Lower lobe of right lung (tissue), 2 donors: ENCODE data around the gene MED13L. TPM values are rescaled to one million over a fixed set of nuclear protein-coding genes. Genes with fewer than 3 reads are reported as not detected.
A peak's percentile ranks its signal among the peaks of the same experiment; 100 is the strongest.

Experiments used
- ATAC-seq, 2 donors: fragments of 200-7000 bp; cut with Tn5 transposase; one replicate each; pipeline ENCODE4 v1.9.1; 2020 to 2022; ENCODE audit warnings: mild to moderate bottlenecking in 2 of 2, moderate library complexity in 2 of 2
- DNase-seq: peaks from one replicate; pipeline ENCODE4 v3.0.0-alpha.2; 2020
- H3K27ac ChIP-seq: fragments of 200-600 bp; one replicate; pipeline ENCODE4 v1.8.0; 2022
- H3K27me3 ChIP-seq: fragments of 200-600 bp; one replicate; pipeline ENCODE4 v1.8.0; 2022; ENCODE audit warnings: low read depth
- H3K36me3 ChIP-seq: fragments of 200-600 bp; one replicate; pipeline ENCODE4 v1.8.0; 2022; ENCODE audit warnings: mild to moderate bottlenecking
- H3K4me1 ChIP-seq: fragments of 200-600 bp; one replicate; pipeline ENCODE4 v1.8.0; 2022
- H3K4me3 ChIP-seq: fragments of 200-600 bp; one replicate; pipeline ENCODE4 v1.8.0; 2022; ENCODE audit warnings: mild to moderate bottlenecking
- H3K9me3 ChIP-seq: fragments of 200-600 bp; one replicate; pipeline ENCODE4 v1.8.0; 2022
- intact Hi-C: fragments of 100-400 bp; cut with DNase I; formaldehyde crosslinking; loops from one replicate; pipeline ENCODE4 v1.11.0; 2022
- total RNA-seq: library from RNA; stranded (reverse); fragmentation: NEBNext Ultra II Directional; extraction: Animal tissue kit (Norgen Biotek cat#: 25700); gene quantifications from one replicate; pipeline ENCODE4 v1.2.1, GENCODE V29; 2021
- TF ChIP-seq, protein P1 (sequence below): fragments of 200-600 bp; IDR thresholded peaks from one replicate; pipeline ENCODE4 v1.8.0; 2022; ENCODE audit warnings: antibody characterized with exemption, mild to moderate bottlenecking
- donor health status: DM: no; HTN: yes; CAD: no; lungs with severe emphysema.

Gene MED13L
- total RNA-seq, 1 donor from 2014 or later = 148 TPM

DNA sequence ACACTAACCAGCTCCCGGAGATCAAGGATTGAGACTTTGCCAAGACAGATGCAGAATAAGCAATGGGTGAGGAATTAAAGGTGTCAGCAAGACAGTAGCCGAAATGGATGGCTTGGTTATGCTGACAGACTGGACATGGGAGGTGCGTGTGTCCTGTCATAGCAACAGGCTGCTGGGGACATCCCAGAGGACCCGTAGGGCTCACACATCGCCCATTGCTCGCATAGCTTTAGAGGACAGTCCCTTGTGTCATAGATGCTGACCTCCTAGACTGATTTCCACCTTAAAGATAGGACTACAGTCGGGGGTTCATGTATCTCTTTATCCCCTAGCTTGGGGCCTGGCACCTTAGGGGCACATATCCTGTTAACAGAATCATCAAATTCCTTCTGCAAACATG, 324.5 kb downstream of the MED13L start:
- peaks cover 18% of the 10 kb centered on the region for H3K36me3 ChIP-seq
- no peak overlapping the region for H3K4me3 ChIP-seq
- intact Hi-C loops = no loop called here
- TF ChIP-seq, protein P1, sequence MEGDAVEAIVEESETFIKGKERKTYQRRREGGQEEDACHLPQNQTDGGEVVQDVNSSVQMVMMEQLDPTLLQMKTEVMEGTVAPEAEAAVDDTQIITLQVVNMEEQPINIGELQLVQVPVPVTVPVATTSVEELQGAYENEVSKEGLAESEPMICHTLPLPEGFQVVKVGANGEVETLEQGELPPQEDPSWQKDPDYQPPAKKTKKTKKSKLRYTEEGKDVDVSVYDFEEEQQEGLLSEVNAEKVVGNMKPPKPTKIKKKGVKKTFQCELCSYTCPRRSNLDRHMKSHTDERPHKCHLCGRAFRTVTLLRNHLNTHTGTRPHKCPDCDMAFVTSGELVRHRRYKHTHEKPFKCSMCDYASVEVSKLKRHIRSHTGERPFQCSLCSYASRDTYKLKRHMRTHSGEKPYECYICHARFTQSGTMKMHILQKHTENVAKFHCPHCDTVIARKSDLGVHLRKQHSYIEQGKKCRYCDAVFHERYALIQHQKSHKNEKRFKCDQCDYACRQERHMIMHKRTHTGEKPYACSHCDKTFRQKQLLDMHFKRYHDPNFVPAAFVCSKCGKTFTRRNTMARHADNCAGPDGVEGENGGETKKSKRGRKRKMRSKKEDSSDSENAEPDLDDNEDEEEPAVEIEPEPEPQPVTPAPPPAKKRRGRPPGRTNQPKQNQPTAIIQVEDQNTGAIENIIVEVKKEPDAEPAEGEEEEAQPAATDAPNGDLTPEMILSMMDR = no peak
- ATAC-seq (no peak), DNase-seq (no peak)
- no peaks in the 10 kb centered on the region for H3K9me3 ChIP-seq
- no peaks in the 10 kb centered on the region for H3K4me1 ChIP-seq
- no peaks in the 10 kb centered on the region for H3K27me3 ChIP-seq
- no peak overlapping the region for H3K27ac ChIP-seq

DNA sequence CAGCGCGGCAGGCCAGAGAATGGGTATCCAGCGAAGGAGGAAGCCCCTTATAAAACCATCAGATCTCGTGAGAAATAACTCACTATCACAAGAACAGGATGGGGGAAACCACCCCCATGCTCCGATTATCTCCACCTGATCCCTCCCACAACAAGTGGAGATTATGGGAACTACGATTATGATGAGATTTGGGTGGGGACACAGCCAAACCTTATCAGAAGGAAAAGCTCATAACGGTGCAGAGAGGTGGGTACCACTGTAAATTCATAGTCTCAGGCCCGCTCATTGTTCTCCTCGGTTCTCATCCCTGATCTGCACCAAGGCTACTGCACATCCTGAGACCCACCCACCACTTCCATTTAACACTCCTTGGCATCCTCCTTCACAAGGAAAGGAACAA, 326.5 kb downstream of the MED13L start:
- ATAC-seq (no peak), DNase-seq (no peak)
- Histone ChIP-seq H3K4me3 (no peak overlapping the region), H3K36me3 (peaks cover 5% of the 10 kb centered on the region), H3K27ac (no peak overlapping the region), H3K4me1 (no peaks in the 10 kb centered on the region), H3K27me3 (no peaks in the 10 kb centered on the region), H3K9me3 (no peaks in the 10 kb centered on the region)
- TF ChIP-seq, protein P1 = no peak
- intact Hi-C loops = no loop called here

- no peaks in the 10 kb centered on the region for H3K4me1 ChIP-seq
Measured at GRCh38 chr12:115949675-115950074, 327.8 kb downstream of the MED13L start.

DNA sequence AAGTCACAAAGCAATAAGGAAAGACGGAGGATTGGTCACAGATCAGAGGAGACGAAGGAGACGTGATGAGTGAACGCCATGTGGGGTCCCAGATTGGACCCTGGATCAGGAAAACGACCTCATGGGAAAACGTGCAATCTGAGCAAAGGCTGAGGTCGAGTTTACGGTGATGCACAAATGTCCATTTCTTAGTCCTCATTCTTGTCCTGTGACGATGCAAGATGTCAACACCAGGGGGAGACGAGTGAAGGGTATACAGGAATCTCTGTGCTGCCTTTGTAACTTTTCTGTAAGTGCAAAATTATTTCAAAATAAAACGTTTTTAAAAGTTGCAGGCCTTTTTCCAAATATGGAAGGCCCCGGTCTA, 329.8 kb downstream of the MED13L start:
- TF ChIP-seq, protein P1 = no peak
- DNase-seq = no peak
- intact Hi-C loops = no loop called here
- no peak for ATAC-seq
- Histone ChIP-seq H3K9me3 (no peaks in the 10 kb centered on the region), H3K4me1 (no peaks in the 10 kb centered on the region), H3K27ac (no peak overlapping the region), H3K36me3 (peaks cover 5% of the 10 kb centered on the region), H3K4me3 (no peak overlapping the region), H3K27me3 (no peaks in the 10 kb centered on the region)

More at GRCh38 chr12:115949675-115950074, 327.8 kb downstream of the MED13L start:
- no peaks in the 10 kb centered on the region for H3K9me3 ChIP-seq
- peaks cover 5% of the 10 kb centered on the region for H3K36me3 ChIP-seq
- DNase-seq (no peak), ATAC-seq (no peak)
- TF ChIP-seq, protein P1 = no peak
- no peak overlapping the region for H3K4me3 ChIP-seq
- intact Hi-C loops = no loop called here
- H3K27ac ChIP-seq = no peak overlapping the region
- H3K27me3 ChIP-seq = no peaks in the 10 kb centered on the region

GRCh38 chr12:115946867-115947695, 330.4 kb downstream of the MED13L start:
- Histone ChIP-seq H3K4me3 (no peak overlapping the region), H3K27ac (no peak overlapping the region), H3K27me3 (no peaks in the 10 kb centered on the region), H3K4me1 (no peaks in the 10 kb centered on the region), H3K9me3 (no peaks in the 10 kb centered on the region), H3K36me3 (peaks cover 5% of the 10 kb centered on the region)
- intact Hi-C loops = no loop called here
- TF ChIP-seq, protein P1 = peak; percentile 9
- ATAC-seq (no peak), DNase-seq (no peak)
